IPS DF 6.9 (cell line): Measurements from ENCODE around the gene CD274.
"Not testable (repeated sequence)": the region's sequence is repeated elsewhere in the genome, so short reads cannot be mapped to it uniquely, and the experiment has no call there.

Experiments
- DNase-seq: peaks from one replicate; pipeline ENCODE4 v3.0.0-alpha.2; 2013; ENCODE audit warnings: low read depth, low spot score
- H3K27ac ChIP-seq: one replicate; pipeline ENCODE4 v1.5.1; 2013; ENCODE audit warnings: low read length, control low read depth
- H3K27me3 ChIP-seq: 2 replicates; pipeline ENCODE4 v1.6.1; 2013; ENCODE audit warnings: mild to moderate bottlenecking, low read length; ENCODE audit not compliant: control insufficient read depth, insufficient read depth
- H3K36me3 ChIP-seq: 2 replicates; pipeline ENCODE4 v1.6.1; 2013; ENCODE audit warnings: low read length; ENCODE audit not compliant: control insufficient read depth, insufficient read depth
- H3K4me1 ChIP-seq: 2 replicates; pipeline ENCODE4 v1.6.1; 2013; ENCODE audit warnings: low read length; ENCODE audit not compliant: control insufficient read depth, insufficient read depth
- H3K4me3 ChIP-seq: 2 replicates; pipeline ENCODE4 v1.5.1; 2013; ENCODE audit warnings: mild to moderate bottlenecking, low read length
- H3K9me3 ChIP-seq: 2 replicates; pipeline ENCODE4 v1.6.1; 2013; ENCODE audit warnings: low read length, inconsistent platforms; ENCODE audit not compliant: control insufficient read depth, insufficient read depth
- WGBS: extraction: QIAGEN DNeasy Blood & Tissue Kit; methylation state at CpG from one replicate; pipeline ENCODE4 v1.1.7; 2013; ENCODE audit warnings: mixed read lengths, missing lambda C conversion rate; ENCODE audit not compliant: insufficient read length, insufficient coverage; 5-methylcytosine and 5-hydroxymethylcytosine counted together

The CD274 gene

DNA sequence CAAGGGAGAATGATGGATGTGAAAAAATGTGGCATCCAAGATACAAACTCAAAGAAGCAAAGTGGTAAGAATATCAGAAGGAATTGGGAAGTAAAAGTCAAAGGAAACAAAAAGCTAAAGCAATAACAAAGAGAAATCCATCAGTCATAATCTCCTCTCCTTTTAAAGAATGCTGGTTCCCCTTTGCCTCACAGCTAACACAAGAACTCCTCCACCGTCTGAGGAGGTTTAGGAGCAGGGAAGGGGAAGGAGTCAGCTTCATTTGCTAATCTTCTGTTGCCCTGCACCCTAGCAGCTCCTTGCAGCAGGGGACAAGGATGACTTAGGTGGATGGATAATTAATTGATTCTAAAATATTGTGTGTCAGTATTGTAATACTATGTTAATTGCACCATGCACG lies 16.4 kb downstream of the CD274 start:
- Histone ChIP-seq H3K27ac (no peak overlapping the region), H3K9me3 (no peaks in the 10 kb centered on the region), H3K27me3 (no peaks in the 10 kb centered on the region), H3K4me1 (no peaks in the 10 kb centered on the region), H3K4me3 (no peak overlapping the region), H3K36me3 (no peaks in the 10 kb centered on the region)
- no CpG with 5 or more reads among the region's 2 CpGs for WGBS
- no peak for DNase-seq

DNA sequence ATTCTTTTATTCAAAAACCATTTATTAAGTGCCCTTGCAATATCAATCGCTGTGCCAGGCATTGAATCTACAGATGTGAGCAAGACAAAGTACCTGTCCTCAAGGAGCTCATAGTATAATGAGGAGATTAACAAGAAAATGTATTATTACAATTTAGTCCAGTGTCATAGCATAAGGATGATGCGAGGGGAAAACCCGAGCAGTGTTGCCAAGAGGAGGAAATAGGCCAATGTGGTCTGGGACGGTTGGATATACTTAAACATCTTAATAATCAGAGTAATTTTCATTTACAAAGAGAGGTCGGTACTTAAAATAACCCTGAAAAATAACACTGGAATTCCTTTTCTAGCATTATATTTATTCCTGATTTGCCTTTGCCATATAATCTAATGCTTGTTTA lies 18.5 kb downstream of the CD274 start:
- Histone ChIP-seq H3K27me3 (no peaks in the 10 kb centered on the region), H3K36me3 (no peaks in the 10 kb centered on the region), H3K9me3 (no peaks in the 10 kb centered on the region), H3K4me1 (no peaks in the 10 kb centered on the region), H3K27ac (no peak overlapping the region), H3K4me3 (no peak overlapping the region)
- no CpG with 5 or more reads among the region's 5 CpGs for WGBS
- DNase-seq, result no peak

DNA sequence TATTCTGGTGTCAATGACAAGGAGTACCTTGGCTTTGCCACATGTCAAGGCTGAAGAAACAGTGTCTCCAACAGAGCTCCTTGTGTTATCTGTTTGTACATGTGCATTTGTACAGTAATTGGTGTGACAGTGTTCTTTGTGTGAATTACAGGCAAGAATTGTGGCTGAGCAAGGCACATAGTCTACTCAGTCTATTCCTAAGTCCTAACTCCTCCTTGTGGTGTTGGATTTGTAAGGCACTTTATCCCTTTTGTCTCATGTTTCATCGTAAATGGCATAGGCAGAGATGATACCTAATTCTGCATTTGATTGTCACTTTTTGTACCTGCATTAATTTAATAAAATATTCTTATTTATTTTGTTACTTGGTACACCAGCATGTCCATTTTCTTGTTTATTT lies 19.8 kb downstream of the CD274 start:
- Histone ChIP-seq H3K9me3 (no peaks in the 10 kb centered on the region), H3K36me3 (no peaks in the 10 kb centered on the region), H3K4me3 (no peak overlapping the region), H3K4me1 (no peaks in the 10 kb centered on the region), H3K27ac (no peak overlapping the region), H3K27me3 (no peaks in the 10 kb centered on the region)
- WGBS, result no CpG with 5 or more reads among the region's 1 CpG
- no peak for DNase-seq

DNA sequence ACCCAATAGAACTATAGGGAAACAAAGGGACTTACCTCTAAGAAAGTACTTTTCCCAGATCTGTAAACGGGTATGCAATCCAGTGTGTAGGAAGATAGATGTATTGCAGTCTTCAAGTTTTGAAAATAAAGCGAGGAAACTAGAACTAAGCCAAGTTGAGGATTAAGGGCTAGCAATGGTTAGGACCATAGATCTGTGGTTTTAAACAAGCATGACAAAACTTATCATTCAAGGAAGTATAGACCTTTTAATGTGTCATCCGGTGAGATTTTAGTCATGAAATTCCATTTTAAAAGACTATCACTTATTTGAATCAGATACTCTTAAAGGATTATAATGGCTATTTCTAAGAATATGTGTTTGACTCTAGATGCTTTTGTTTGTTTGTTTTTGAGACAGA lies 20.5 kb downstream of the CD274 start:
- no peak for DNase-seq
- Histone ChIP-seq H3K4me1 (no peaks in the 10 kb centered on the region), H3K36me3 (no peaks in the 10 kb centered on the region), H3K9me3 (no peaks in the 10 kb centered on the region), H3K27me3 (no peaks in the 10 kb centered on the region), H3K4me3 (no peak overlapping the region), H3K27ac (no peak overlapping the region)
- no CpG with 5 or more reads among the region's 3 CpGs for WGBS

DNA sequence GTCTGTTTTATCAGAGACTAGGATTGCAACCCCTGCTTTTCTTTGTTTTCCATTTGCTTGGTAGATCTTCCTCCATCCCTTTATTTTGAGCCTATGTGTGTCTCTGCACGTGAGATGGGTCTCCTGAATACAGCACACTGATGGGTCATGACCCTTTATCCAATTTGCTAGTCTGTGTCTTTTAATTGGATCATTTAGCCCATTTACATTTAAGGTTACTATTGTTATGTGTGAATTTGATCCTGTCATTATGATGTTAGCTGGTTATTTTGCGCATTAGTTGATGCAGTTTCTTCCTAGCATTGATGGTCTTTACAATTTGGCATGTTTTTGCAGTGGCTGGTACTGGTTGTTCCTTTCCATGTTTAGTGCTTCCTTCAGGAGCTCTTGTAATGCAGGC lies 25.3 kb downstream of the CD274 start:
- not testable (repeated sequence) for H3K36me3 ChIP-seq, H3K27ac ChIP-seq, H3K4me1 ChIP-seq, H3K27me3 ChIP-seq, H3K9me3 ChIP-seq, H3K4me3 ChIP-seq, DNase-seq
- no CpG with 5 or more reads among the region's 2 CpGs for WGBS

DNA sequence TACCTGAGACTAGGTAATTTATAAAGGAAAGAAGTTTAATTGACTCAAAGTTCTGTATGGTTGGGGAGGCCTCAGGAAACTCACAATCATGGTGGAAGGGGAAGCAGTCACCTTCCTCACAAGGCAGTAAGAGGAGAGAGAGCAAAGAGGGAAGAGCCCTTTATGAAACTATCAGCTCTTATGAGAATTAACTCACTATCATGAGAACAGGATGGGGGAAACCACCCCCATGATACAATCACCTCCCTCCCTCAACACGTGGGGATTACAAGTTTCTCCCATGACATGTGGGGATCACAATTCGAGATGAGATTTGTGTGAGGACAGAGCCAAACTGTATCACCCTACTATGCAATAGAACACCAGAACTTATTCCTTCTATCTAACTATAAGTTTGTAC lies 27.9 kb downstream of the CD274 start:
- 0 out of 2 replicates have a peak, but pooled peaks cover 2% of the 10 kb centered on the region for H3K4me1 ChIP-seq
- WGBS, result no CpG with 5 or more reads among the region's 2 CpGs

DNA sequence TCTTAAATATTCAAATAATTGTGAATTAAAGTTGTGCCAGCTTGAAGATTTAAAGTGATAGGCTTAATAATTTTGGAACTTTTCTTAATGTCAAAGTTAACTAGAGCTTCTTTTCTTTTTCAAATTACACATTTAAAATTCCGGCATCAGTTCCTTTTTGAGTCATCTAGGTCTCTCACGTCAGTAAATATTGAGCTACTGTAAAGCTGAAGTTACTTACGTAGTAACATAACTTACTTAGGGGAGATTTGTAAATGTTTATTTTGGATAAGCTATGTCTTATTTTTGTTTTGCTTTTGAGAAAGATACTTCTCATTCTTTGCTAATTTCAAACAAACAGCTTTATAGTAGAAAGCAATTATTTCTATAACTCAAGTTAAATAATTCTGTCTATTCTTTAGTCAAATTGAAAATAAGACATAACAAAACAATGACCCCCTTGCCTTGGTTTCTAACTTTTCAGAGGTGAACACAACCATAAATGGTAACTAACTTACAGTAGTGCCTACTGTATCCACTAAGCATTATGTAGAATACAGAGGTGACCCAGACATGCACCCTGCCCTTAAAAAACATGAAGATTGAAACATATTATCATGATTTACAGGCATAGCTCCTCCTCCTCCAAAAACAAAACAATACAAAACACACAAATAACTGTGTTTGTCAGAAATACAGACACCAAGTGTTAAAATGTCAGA lies 29.8 kb downstream of the CD274 start:
- no CpG with 5 or more reads among the region's 3 CpGs for WGBS

More for the DNA sequence above, 27.9 kb downstream of the CD274 start:
- H3K9me3 ChIP-seq, result no peaks in the 10 kb centered on the region
- H3K36me3 ChIP-seq, result no peaks in the 10 kb centered on the region
- H3K4me3 ChIP-seq, result no peak overlapping the region
- DNase-seq, result no peak
- H3K27me3 ChIP-seq, result no peaks in the 10 kb centered on the region
- H3K27ac ChIP-seq, result no peak overlapping the region

DNA sequence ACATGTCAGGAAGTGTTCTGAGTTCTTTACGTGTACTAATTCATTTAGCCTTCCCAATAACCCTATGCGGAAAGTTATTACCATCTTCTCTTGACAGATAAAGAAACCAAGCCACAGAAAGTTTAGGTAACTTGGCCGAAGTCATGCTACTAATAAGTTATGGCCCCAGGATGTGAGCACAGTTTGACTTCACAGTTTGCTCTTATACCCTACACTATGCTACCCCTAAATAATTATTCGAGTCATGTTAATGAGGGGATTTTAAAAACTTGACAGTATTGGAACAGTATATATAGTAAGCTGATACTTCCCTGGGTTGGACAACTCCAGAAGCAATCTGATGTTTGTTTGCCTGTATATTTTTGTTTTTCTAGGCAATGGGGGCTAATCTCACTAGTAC lies 30.6 kb downstream of the CD274 start:
- Histone ChIP-seq H3K27me3 (no peaks in the 10 kb centered on the region), H3K4me3 (no peak overlapping the region), H3K36me3 (no peaks in the 10 kb centered on the region), H3K27ac (no peak overlapping the region), H3K4me1 (0 out of 2 replicates have a peak, but pooled peaks cover 2% of the 10 kb centered on the region), H3K9me3 (no peaks in the 10 kb centered on the region)
- DNase-seq, result no peak
- whole genome bisulfite sequencing, result no CpG with 5 or more reads among the region's 4 CpGs

More for the DNA sequence above, 29.8 kb downstream of the CD274 start:
- H3K27me3 ChIP-seq, result no peaks in the 10 kb centered on the region
- no peak overlapping the region for H3K27ac ChIP-seq
- no peak overlapping the region for H3K4me3 ChIP-seq
- DNase-seq, result no peak
- H3K9me3 ChIP-seq, result no peaks in the 10 kb centered on the region
- 0 out of 2 replicates have a peak, but pooled peaks cover 2% of the 10 kb centered on the region for H3K4me1 ChIP-seq
- no peaks in the 10 kb centered on the region for H3K36me3 ChIP-seq

DNA sequence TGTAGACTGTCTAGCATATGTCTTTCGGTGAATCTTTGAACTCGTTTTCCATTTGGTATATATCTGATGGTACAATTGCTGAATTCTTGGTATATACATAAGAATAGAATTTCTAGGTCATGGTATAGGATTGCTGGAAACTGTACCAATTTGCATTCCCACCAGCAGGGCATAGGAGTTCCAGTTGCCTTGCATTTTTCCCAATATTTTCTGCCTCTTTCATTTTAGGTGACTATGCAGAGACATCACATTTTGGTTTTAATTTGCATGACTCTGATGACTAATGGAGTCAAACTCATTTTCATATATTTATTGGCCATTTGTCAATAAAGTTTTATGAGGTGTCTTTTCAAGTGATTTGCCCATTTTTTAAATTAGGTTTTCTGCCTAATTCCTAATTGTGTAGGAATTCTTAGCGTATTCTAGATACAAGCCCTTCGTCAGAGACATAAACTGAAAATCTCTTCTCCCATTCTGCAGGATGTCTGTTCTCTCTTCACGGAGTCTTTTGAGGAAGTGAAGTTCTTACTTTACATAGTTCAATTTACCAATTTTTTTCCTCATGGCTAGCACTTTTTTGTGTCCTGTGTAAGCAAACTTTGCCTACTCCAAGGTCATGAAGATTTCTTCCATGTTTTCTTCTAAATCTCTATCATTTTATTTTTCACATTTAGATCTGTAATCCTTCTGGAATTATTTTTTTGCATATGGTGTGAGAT lies 31.1 kb downstream of the CD274 start:
- Histone ChIP-seq H3K27me3 (no peaks in the 10 kb centered on the region), H3K36me3 (no peaks in the 10 kb centered on the region)
- no peak for DNase-seq

DNA sequence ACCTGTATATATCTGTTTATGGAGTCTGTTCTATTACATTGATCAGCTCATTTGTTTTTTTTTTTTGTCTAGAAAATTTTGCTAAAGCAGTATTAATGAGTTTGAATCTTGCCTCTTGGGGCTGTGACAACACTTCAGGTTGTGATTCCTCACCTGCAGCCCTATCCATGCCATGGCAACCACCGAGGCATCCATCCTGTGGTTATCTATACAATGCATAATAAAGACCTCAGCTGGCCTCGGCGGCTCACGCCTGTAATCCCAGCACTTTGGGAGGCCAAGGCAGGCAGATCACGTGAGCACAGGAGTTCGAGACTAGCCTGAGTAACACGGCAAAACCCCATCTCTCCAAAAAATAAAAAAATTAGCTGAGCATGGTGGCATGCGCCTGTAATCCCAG lies 31.9 kb downstream of the CD274 start:
- DNase-seq, result no peak
- Histone ChIP-seq H3K27ac (no peak overlapping the region), H3K4me3 (no peak overlapping the region), H3K27me3 (no peaks in the 10 kb centered on the region), H3K9me3 (no peaks in the 10 kb centered on the region), H3K4me1 (0 out of 2 replicates have a peak, but pooled peaks cover 2% of the 10 kb centered on the region), H3K36me3 (no peaks in the 10 kb centered on the region)
- WGBS, result no CpG with 5 or more reads among the region's 8 CpGs

More for the DNA sequence above, 31.1 kb downstream of the CD274 start:
- Histone ChIP-seq H3K4me3 (no peak overlapping the region), H3K27ac (no peak overlapping the region), H3K9me3 (no peaks in the 10 kb centered on the region), H3K4me1 (0 out of 2 replicates have a peak, but pooled peaks cover 2% of the 10 kb centered on the region)
- no CpG with 5 or more reads among the region's 5 CpGs for WGBS
